Measurements from ENCODE around the gene ATP5PB.

Gene ATP5PB

DNA sequence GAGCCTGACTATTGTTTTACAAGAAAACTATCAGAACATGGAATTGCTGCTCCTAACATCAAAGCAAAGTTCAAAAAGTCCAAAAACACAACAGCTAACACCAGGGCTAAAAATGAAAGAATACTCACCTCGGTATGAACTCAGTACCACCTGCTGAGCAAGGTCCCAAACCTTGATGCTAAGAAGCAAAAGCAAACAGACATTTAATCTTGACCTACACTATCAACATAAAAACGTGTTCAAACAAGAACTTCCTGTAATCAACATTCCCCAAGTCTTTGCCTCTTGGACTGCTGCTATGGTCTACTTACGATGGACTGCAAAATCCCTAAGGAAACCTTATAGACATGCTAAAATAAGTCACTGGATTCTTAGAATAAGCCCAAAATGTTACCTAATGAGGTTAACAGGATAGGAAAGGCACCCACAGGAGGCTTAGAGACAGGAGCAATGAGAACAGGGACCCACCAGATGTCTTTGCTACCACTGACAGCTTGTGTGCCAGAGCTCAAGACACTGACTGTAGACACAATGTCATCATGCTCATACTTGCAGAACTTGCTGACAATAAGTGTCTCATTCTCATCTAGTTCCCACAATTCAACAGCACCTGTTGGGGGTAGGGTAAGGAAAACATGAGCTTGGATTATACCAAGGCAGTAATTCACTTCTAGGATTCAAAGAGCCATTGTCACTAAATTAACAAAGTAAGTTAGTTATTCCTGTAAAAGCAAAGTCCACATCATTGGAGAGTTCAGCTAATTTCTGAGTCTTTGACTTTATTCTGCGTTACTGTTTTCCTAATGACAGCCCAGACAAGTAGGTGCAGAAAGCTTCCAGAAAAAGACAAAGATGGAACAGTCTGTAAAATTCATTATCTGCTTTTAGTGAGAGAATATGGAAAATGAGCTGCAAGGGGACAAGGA is 2.0 kb upstream of the ATP5PB start:
- DNase-seq = peak in 1 of 5 experiments; percentile 42

- DNase-seq = peak in 2 of 5 experiments; percentile 9 to 20
Observed at GRCh38 chr1:111448482-111448917, 764 bp upstream of the ATP5PB start.

GRCh38 chr1:111449703-111450017 is 396 bp downstream of the ATP5PB start:
- DNase-seq = no peak

DNA sequence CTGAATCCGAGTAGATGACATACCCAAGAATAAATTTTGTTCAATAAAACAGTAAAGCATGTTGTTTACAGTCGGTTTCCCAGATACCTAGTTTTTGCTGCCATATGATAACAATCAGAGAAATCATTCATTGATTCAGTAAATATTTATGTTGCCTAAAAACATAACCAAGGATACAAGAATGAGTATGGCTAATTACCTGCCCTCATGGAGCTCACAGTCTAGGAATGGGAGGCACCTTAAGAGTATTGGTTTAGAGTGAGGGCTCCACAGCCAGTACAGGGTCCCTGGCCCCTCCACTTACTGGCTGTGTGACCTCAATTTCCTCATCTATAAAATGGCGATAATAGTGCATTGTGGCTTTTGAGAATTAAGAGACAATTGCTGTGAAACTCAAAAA is 921 bp downstream of the ATP5PB start:
- DNase-seq = no peak

GRCh38 chr1:111452581-111452980 is 3.3 kb downstream of the ATP5PB start:
- no peak for DNase-seq

- no peak for DNase-seq
Observed at GRCh38 chr1:111453706-111454105, 4.4 kb downstream of the ATP5PB start.

- peak in 1 of 5 experiments; percentile 69 for DNase-seq
Observed at GRCh38 chr1:111454859-111455641, 5.8 kb downstream of the ATP5PB start.

- DNase-seq = no peak
Observed at GRCh38 chr1:111455642-111456031, 6.4 kb downstream of the ATP5PB start.

GRCh38 chr1:111461765-111462164 is 12.5 kb downstream of the ATP5PB start:
- no peak for DNase-seq

DNA sequence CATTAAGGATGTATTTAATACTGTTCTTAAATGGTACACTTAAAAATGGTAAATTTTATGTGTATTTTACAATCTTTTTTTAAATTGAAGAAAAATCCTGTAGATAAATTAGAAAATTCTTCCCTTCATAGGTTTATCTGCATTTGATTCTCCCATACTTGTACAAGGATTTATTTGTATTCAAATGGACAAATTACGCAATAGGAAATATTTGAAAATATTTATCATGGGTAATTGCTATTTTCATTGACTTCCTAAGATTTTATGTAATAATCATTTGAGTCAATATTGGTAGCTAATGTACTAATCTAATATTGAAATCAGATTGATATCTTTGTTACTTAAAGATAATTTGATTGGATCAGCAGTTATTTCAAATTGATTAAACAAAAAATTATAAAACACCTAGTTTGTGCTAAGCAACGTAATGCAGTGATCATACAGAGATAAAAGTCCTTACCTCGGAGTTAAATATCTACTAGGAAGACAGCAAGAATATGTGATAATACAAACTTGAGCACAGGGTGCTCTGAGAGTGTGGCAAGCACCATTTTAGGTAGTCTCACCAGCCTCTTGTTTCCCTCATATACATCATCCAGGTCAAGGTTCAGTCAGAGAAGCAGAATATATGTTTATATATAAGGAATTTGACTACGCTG is 13.2 kb downstream of the ATP5PB start:
- DNase-seq = no peak

GRCh38 chr1:111463029-111463683 is 13.9 kb downstream of the ATP5PB start:
- no peak for DNase-seq

GRCh38 chr1:111465754-111466153 is 16.5 kb downstream of the ATP5PB start:
- no peak for DNase-seq

DNA sequence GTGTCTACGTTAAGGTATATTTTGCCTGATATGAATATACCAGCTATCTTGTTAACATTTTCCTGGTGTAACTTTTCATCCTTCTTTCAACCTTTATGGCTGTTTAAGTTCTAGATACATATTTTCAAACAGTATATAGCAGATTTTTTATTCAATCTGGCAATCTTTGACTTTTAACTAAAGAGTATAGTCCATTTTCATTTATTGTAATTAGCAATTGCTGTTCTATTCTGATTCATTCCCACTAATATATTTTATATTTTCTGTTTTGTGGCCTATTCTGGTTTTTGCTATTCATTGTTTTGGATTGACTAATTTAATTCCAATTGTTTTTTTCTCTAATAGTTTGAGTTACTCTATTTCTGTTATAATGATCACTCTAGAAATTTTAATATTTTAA is 17.2 kb downstream of the ATP5PB start:
- no peak for DNase-seq

DNA sequence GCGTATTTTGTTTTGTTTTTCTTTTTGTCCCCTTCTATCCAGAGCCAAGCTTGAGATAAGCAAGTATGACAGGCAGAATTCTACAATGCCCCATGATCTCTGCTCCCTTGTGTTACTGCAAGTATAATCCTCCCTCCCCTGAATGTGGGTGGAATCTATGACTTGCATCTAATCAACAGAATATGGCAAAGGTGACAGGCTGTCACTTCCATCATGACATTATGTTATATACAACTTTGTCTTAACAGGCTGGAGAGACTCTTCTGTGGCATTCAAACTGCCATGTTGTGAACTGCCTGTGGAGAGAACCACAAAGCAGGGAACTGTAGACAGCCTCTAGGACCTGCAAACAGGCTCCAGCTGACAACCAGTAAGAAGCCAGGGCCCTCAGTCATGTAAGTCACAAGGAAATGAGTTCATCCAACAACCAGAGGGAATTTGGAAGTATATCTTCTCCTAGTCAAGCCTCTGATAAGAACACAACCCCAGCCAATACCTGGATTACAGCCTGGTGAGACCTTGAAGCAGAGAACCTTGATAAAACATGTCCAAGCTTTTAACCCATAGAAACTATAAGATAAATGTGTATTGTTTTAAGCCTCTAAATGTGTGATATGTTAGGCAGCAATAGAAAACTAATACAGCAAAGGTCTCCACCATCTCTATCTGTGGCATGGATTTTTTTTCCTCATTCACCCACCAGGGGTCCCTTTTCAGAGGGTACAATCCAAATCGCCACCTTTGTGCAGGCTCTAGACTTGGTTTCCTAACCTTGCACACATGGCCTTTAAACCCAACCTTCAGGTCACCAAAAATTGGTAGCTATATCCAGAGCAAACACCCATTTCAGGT is 18.8 kb downstream of the ATP5PB start:
- no peak for DNase-seq

DNA sequence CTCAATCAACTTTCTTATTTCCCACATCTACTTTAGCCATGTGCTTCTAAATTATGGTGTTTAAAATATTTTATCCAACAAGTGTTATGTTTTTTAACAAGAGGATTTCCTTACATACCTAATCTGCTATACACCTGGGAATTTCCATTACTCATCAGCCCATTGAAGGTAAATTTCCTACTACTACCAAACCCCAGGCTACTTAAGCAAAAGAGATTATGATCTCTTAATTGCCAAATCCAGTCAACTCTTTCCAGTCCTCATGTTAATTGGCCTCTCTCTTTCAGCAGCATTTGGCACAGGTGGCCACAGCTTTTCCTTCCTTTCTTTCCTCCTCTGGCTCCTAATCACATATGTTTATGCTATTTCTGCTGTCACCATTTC is 19.4 kb downstream of the ATP5PB start:
- no peak for DNase-seq

DNA sequence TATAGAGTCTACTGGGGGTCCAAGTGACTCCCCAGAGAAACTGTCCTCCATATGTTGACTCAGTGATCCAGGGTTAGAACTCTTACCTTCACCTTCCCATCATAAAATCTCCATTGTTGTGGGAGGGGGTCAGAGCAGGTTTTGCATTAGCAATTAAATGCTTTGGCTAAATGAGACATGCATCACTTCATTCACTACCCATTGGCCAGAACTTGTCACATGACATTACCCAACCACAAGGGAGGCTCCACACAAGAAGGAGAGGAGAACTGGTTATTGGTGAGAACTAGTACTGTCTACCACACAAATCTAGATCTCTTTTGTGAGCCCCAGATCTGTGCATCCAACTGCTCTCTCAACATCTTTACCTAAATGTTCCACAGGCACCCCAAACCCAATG is 20.3 kb downstream of the ATP5PB start:
- peak in 1 of 5 experiments; percentile 59 for DNase-seq

GRCh38 chr1:111470596-111470995 is 21.3 kb downstream of the ATP5PB start:
- peak in 1 of 5 experiments; percentile 70 for DNase-seq

DNA sequence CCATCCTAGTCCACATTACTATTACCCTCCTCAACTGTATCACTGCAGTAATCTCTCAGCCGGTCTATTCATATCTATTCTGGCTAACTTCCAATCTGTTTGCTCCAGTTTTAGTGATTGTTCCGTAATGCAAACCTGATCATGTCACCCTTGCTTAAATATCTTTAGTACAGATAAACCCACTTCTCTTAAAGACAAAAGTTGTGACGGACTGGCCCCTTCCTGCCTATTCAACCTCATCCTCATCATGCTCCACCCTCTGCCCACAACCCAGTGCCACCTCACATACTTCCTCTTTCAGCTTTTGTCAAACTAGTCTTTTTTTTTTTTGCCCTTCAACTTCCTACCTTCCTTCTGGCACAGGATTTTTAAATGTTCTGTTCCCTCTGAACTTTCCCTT is 21.7 kb downstream of the ATP5PB start:
- peak; percentile 25 to 98 (median 72) for DNase-seq

DNA sequence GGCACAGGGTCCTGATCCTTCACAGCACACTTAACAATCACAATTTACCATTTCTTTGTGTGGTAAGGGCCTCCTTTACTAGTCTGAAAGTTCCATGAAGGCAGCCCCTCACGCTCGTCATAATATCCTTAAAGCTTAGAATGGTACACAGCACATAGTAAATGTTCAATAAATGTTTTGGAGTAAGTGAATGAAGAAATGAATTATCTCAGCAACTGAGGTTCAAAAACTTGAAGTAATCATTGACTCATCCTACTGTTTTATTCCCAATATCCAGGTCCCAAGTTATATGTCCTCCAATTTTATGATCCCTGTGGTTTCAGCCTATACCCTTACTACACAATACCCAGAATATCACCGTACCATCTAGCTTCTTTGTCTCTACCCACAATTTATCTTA is 22.3 kb downstream of the ATP5PB start:
- no peak for DNase-seq

GRCh38 chr1:111474106-111474505 is 24.8 kb downstream of the ATP5PB start:
- no peak for DNase-seq

GRCh38 chr1:111474521-111474920 is 25.3 kb downstream of the ATP5PB start:
- peak in 1 of 5 experiments; percentile 42 for DNase-seq

DNA sequence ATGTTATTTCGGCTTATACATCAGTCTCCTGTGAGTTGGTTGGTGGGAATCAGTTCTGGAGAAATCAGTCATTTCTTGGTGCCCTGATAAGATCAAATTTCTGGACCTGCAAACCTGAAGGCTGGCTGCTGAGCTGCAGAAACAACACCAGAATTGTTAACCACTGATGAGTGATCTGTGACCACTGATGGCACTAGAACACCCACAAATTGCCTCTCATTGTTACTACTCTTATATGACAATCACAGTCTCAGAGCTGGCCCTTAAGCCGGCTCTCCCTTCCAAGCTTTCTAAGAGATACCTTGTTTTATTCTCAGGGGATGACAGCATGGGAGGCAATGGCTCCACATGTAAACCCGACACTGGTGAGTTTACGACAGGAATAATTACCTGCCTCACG is 26.4 kb downstream of the ATP5PB start:
- peak in 2 of 5 experiments; percentile 13 to 98 for DNase-seq
